SK-N-SH treated with all-trans-retinoic acid at 6 μM for 48 hours (cell line): Measurements from ENCODE around the gene DOHH.

Experiments used
- ARNTL ChIP-seq: fragments of 450-650 bp; formaldehyde crosslinking; IDR thresholded peaks from 2 replicates; pipeline ENCODE4 v1.5.0; 2020; ENCODE audit warnings: low read depth, mild to moderate bottlenecking, moderate library complexity, borderline replicate concordance
- ESRRG ChIP-seq: fragments of 250-450 bp; sonication (Bioruptor Pico); IDR thresholded peaks from 2 replicates; pipeline ENCODE4 v1.6.1; 2021; ENCODE audit warnings: mild to moderate bottlenecking
- SNAI2 ChIP-seq: fragments of 250-450 bp; sonication (Bioruptor Pico); IDR thresholded peaks from 2 replicates; pipeline ENCODE4 v1.5.0; 2020; ENCODE audit warnings: mild to moderate bottlenecking, moderate library complexity
- ZC3H10 ChIP-seq: fragments of 250-450 bp; sonication (Bioruptor Pico); IDR thresholded peaks from 2 replicates; pipeline ENCODE4 v1.5.1; 2021; ENCODE audit warnings: mild to moderate bottlenecking, moderate library complexity
- ZFP3 ChIP-seq: fragments of 250-450 bp; sonication (Bioruptor Pico); IDR thresholded peaks from 2 replicates; pipeline ENCODE4 v1.5.0; 2020; ENCODE audit warnings: mild to moderate bottlenecking, moderate library complexity
- ZFP30 ChIP-seq: fragments of 450-650 bp; formaldehyde crosslinking; IDR thresholded peaks from 2 replicates; pipeline ENCODE4 v1.5.0; 2022; ENCODE audit warnings: mild to moderate bottlenecking, moderate library complexity
- ZNF70 ChIP-seq: fragments of 450-650 bp; formaldehyde crosslinking; IDR thresholded peaks from 2 replicates; pipeline ENCODE4 v1.5.0; 2020; ENCODE audit warnings: mild to moderate bottlenecking, moderate library complexity
- TF ChIP-seq, protein P1 (sequence below): fragments of 250-450 bp; sonication (Bioruptor Pico); IDR thresholded peaks from 2 replicates; pipeline ENCODE4 v1.8.0; 2020; ENCODE audit warnings: mild to moderate bottlenecking, moderate library complexity, borderline replicate concordance
- TF ChIP-seq, protein P2 (sequence below): fragments of 250-450 bp; sonication (Bioruptor Pico); IDR thresholded peaks from 2 replicates; pipeline ENCODE4 v1.8.0; 2021; ENCODE audit warnings: low read depth, mild to moderate bottlenecking, moderate library complexity, borderline replicate concordance

DNA sequence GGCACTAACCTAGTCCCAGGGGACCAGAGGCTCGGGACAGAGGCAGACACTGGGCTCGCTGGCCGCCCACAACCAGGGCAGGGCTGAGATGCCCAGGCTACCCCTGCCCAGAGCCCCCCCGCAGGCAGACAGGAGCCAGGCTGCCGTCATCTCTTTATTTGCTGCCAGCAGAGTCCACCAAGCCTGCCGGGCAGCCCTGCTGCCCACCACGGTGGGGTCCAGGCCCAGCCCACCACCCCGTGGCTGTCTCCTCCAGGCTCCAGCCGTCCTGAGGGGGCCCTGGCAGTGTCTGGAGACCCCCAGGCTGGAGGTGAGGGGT, 43.5 kb upstream of the DOHH start:
- TF ChIP-seq, protein P1, sequence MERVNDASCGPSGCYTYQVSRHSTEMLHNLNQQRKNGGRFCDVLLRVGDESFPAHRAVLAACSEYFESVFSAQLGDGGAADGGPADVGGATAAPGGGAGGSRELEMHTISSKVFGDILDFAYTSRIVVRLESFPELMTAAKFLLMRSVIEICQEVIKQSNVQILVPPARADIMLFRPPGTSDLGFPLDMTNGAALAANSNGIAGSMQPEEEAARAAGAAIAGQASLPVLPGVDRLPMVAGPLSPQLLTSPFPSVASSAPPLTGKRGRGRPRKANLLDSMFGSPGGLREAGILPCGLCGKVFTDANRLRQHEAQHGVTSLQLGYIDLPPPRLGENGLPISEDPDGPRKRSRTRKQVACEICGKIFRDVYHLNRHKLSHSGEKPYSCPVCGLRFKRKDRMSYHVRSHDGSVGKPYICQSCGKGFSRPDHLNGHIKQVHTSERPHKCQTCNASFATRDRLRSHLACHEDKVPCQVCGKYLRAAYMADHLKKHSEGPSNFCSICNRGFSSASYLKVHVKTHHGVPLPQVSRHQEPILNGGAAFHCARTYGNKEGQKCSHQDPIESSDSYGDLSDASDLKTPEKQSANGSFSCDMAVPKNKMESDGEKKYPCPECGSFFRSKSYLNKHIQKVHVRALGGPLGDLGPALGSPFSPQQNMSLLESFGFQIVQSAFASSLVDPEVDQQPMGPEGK (CRISPR knock-in tag): no peak
- TF ChIP-seq ZFP30 (CRISPR knock-in tag): no peak
- no peak for TF ChIP-seq ZNF70 (CRISPR knock-in tag)
- TF ChIP-seq, protein P2, sequence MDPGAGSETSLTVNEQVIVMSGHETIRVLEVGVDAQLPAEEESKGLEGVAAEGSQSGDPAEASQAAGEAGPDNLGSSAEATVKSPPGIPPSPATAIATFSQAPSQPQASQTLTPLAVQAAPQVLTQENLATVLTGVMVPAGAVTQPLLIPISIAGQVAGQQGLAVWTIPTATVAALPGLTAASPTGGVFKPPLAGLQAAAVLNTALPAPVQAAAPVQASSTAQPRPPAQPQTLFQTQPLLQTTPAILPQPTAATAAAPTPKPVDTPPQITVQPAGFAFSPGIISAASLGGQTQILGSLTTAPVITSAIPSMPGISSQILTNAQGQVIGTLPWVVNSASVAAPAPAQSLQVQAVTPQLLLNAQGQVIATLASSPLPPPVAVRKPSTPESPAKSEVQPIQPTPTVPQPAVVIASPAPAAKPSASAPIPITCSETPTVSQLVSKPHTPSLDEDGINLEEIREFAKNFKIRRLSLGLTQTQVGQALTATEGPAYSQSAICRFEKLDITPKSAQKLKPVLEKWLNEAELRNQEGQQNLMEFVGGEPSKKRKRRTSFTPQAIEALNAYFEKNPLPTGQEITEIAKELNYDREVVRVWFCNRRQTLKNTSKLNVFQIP (CRISPR knock-in tag): no peak
- no peak for TF ChIP-seq ESRRG (CRISPR knock-in tag)
- no peak for TF ChIP-seq ZC3H10 (CRISPR knock-in tag)
- TF ChIP-seq ARNTL (CRISPR knock-in tag): no peak
- no peak for TF ChIP-seq SNAI2 (CRISPR knock-in tag)
- TF ChIP-seq ZFP3 (CRISPR knock-in tag): no peak
